Stimulated activated naive CD8-positive, alpha-beta T cell treated with anti-CD3 and anti-CD28 coated beads, Interleukin-15, Interleukin-2, amounts not matched to agents 100 U/mL and 50 U/mL, for 24 hours (primary cell): ENCODE data around the gene UPK3A.
A peak's percentile ranks its signal among the peaks of the same experiment; 100 is the strongest.
"Not testable (repeated sequence)": the region's sequence is repeated elsewhere in the genome, so short reads cannot be mapped to it uniquely, and the experiment has no call there.

Source experiments
- ATAC-seq: fragments of 150-1000 bp; cut with Tn5 transposase; one replicate; pipeline ENCODE4 v1.10.0; 2021
- DNase-seq: peaks from one replicate; pipeline ENCODE4 v3.0.0; 2021

Gene UPK3A

GRCh38 chr22:45281010-45281409 is 3.7 kb upstream of the UPK3A start:
- ATAC-seq (no peak), DNase-seq (no peak)

- no peak for ATAC-seq
- DNase-seq, result no peak
Observed at GRCh38 chr22:45285263-45286058, 712 bp downstream of the UPK3A start.

GRCh38 chr22:45286854-45287551 is 2.3 kb downstream of the UPK3A start:
- ATAC-seq, result no peak

GRCh38 chr22:45290410-45290936 is 5.7 kb downstream of the UPK3A start:
- DNase-seq (no peak), ATAC-seq (no peak)

More at GRCh38 chr22:45286854-45287551, 2.3 kb downstream of the UPK3A start:
- no peak for DNase-seq

- DNase-seq (no peak), ATAC-seq (peak; percentile 10)
Observed at GRCh38 chr22:45291061-45291930, 6.5 kb downstream of the UPK3A start.

GRCh38 chr22:45291931-45292290 is 7.2 kb downstream of the UPK3A start:
- no peak for ATAC-seq

GRCh38 chr22:45292731-45293442 is 8.1 kb downstream of the UPK3A start:
- ATAC-seq, result no peak
- DNase-seq, result no peak

More at GRCh38 chr22:45291931-45292290, 7.2 kb downstream of the UPK3A start:
- DNase-seq, result no peak

- no peak for ATAC-seq
- DNase-seq, result no peak
Observed at GRCh38 chr22:45294030-45294429, 9.3 kb downstream of the UPK3A start.

GRCh38 chr22:45295004-45295403 is 10.3 kb downstream of the UPK3A start:
- ATAC-seq, DNase-seq: not testable (repeated sequence)

- ATAC-seq, result no peak
- DNase-seq, result no peak
Observed at GRCh38 chr22:45295492-45295891, 10.7 kb downstream of the UPK3A start.

- ATAC-seq (peak; percentile 13), DNase-seq (no peak)
Observed at GRCh38 chr22:45296628-45297297, 12.0 kb downstream of the UPK3A start.

GRCh38 chr22:45298934-45299505 is 14.3 kb downstream of the UPK3A start:
- DNase-seq, result no peak
- ATAC-seq, result no peak

GRCh38 chr22:45302751-45303150 is 18.0 kb downstream of the UPK3A start:
- DNase-seq (no peak), ATAC-seq (no peak)

- ATAC-seq, result no peak
- DNase-seq, result no peak
Observed at GRCh38 chr22:45303181-45303580, 18.4 kb downstream of the UPK3A start.

- ATAC-seq (no peak), DNase-seq (no peak)
Observed at GRCh38 chr22:45304971-45305370, 20.2 kb downstream of the UPK3A start.

- ATAC-seq, result no peak
Observed at GRCh38 chr22:45305456-45306075, 20.8 kb downstream of the UPK3A start.

GRCh38 chr22:45306139-45306538 is 21.4 kb downstream of the UPK3A start:
- ATAC-seq (no peak), DNase-seq (no peak)

More at GRCh38 chr22:45305456-45306075, 20.8 kb downstream of the UPK3A start:
- DNase-seq, result no peak

GRCh38 chr22:45308391-45308956 is 23.7 kb downstream of the UPK3A start:
- DNase-seq, result no peak
- no peak for ATAC-seq

GRCh38 chr22:45308957-45309421 is 24.2 kb downstream of the UPK3A start:
- DNase-seq (peak; percentile 37), ATAC-seq (no peak)
